GM12878 (cell line): ENCODE results near the gene NTPCR. TPM values are rescaled to one million over a fixed set of nuclear protein-coding genes. Genes with fewer than 3 reads are reported as not detected.
"Not testable (repeated sequence)": the region's sequence is repeated elsewhere in the genome, so short reads cannot be mapped to it uniquely, and the experiment has no call there.

Source experiments
- ATAC-seq: fragments of 200-7000 bp; cut with Tn5 transposase; 3 replicates; pipeline ENCODE4 v1.9.1; 2020; ENCODE audit warnings: mild to moderate bottlenecking, moderate library complexity
- BruUV-seq: library from RNA; stranded (reverse); fragments of 400-500 nt; replicated peaks from 2 replicates; lab custom pipeline; 2021; lab: Mats Ljungman, UMichigan
- CTCF ChIA-PET: fragments of 300-600 bp; sonication (Branson Sonifier 250); formaldehyde crosslinking; extraction: SDS; loops from one replicate; lab custom pipeline; 2021; ENCODE audit warnings: inconsistent platforms; lab: Yijun Ruan, JAX
- POLR2A ChIA-PET: fragments of 350-600 bp; formaldehyde crosslinking; extraction: SDS; loops from one replicate; lab custom pipeline; 2021; ENCODE audit warnings: inconsistent platforms; lab: Charles Lee
- RAD21 ChIA-PET: fragments of 300-600 bp; sonication (Branson Sonifier 250); formaldehyde crosslinking; loops from one replicate; lab custom pipeline; 2023; ENCODE audit warnings: antibody characterized with exemption; ENCODE audit not compliant: unreplicated experiment; lab: Charles Lee
- SMC1A ChIA-PET: fragments of 300-600 bp; sonication (Branson Sonifier 250); formaldehyde crosslinking; loops from one replicate; lab custom pipeline; 2023; ENCODE audit not compliant: unreplicated experiment, uncharacterized antibody; lab: Charles Lee
- DNase-seq: peaks from one replicate; pipeline ENCODE4 v3.0.0-alpha.2; 2011; ENCODE audit warnings: low read depth, low spot score
- FAIRE-seq: peaks from 3 replicates; lab custom pipeline; 2011; peaks lifted over from hg19 to GRCh38; lab: Jason Lieb, UNC
- H2AFZ ChIP-seq: 2 replicates; pipeline ENCODE4 v1.6.0; 2011; ENCODE audit warnings: low read depth, low read length, control low read depth; ENCODE audit not compliant: control insufficient read depth
- H3K27ac ChIP-seq: 2 replicates; pipeline ENCODE4 v1.5.1; 2011; ENCODE audit warnings: control low read depth; ENCODE audit not compliant: control insufficient read depth, insufficient read depth
- H3K27me3 ChIP-seq, 2 experiments: replicated peaks in 1 of 2; 2 replicates each; pipeline versions ENCODE4 v1.6.0 to v1.6.1; 2011; ENCODE audit warnings: low read length in 1 of 2; ENCODE audit not compliant: control insufficient read depth in 2 of 2, insufficient read depth in 2 of 2
- H3K36me3 ChIP-seq, 2 experiments: 2 replicates each; pipeline ENCODE4 v1.5.1; 2011; ENCODE audit warnings: low read length in 1 of 2; ENCODE audit not compliant: control insufficient read depth in 2 of 2, insufficient read depth in 2 of 2
- H3K4me1 ChIP-seq: 2 replicates; pipeline ENCODE4 v1.6.1; 2011; ENCODE audit warnings: mild to moderate bottlenecking, low read length, moderate library complexity, mixed read lengths; ENCODE audit not compliant: control insufficient read depth, insufficient read depth
- H3K4me2 ChIP-seq: 2 replicates; pipeline ENCODE4 v1.6.0; 2011; ENCODE audit warnings: control low read depth; ENCODE audit not compliant: control insufficient read depth, insufficient read depth
- H3K4me3 ChIP-seq: fragments of 200-600 bp; sonication (generic); 2 replicates; pipeline ENCODE4 v1.5.1; 2016
- H3K79me2 ChIP-seq: 2 replicates; pipeline ENCODE4 v1.6.0; 2011; ENCODE audit warnings: low read length; ENCODE audit not compliant: control insufficient read depth, insufficient read depth
- H3K9ac ChIP-seq: 2 replicates; pipeline ENCODE4 v1.8.0; 2011; ENCODE audit warnings: low read length, control low read depth, mixed read lengths; ENCODE audit not compliant: control insufficient read depth, insufficient read depth
- H3K9me3 ChIP-seq: replicated peaks from 3 replicates; pipeline ENCODE4 v1.5.1; 2011; ENCODE audit warnings: mild to moderate bottlenecking, low read length; ENCODE audit not compliant: control insufficient read depth, insufficient read depth
- H4K20me1 ChIP-seq: 2 replicates; pipeline ENCODE4 v1.6.0; 2011; ENCODE audit not compliant: control insufficient read depth, insufficient read depth
- CBFB ChIP-seq: IDR thresholded peaks from 2 replicates; pipeline ENCODE4 v1.6.1; 2016; ENCODE audit warnings: antibody characterized with exemption, low read depth
- IKZF1 ChIP-seq: fragments of 450-650 bp; conservative IDR thresholded peaks from 2 replicates; pipeline ENCODE4 v1.6.1; 2017; ENCODE audit warnings: antibody characterized with exemption, mild to moderate bottlenecking
- MLLT1 ChIP-seq: fragments of 450-650 bp; IDR thresholded peaks from 2 replicates; pipeline ENCODE4 v1.6.1; 2016; ENCODE audit warnings: mild to moderate bottlenecking
- NR2F1 ChIP-seq: fragments of 450-650 bp; conservative IDR thresholded peaks from 2 replicates; pipeline ENCODE4 v1.6.1; 2017; ENCODE audit warnings: mild to moderate bottlenecking
- RBBP5 ChIP-seq: fragments of 200-600 bp; sonication (generic); conservative IDR thresholded peaks from 2 replicates; pipeline ENCODE4 v1.6.1; 2016
- RUNX3 ChIP-seq: IDR thresholded peaks from 2 replicates; pipeline ENCODE4 v1.6.1; 2012; ENCODE audit warnings: low read length, inconsistent platforms
- TARDBP ChIP-seq: IDR thresholded peaks from 2 replicates; pipeline ENCODE4 v1.6.1; 2016; ENCODE audit warnings: borderline replicate concordance
- WGBS: methylation state at CpG from one replicate; pipeline ENCODE4 v1.1.6; 2016; ENCODE audit warnings: low lambda C conversion rate; ENCODE audit not compliant: insufficient replicate concordance, insufficient coverage; ENCODE audit errors: missing lambda C conversion rate; 5-methylcytosine and 5-hydroxymethylcytosine counted together
- in situ Hi-C: fragments of 300-500 bp; cut with MboI; formaldehyde crosslinking; loops from 9 replicates; pipeline ENCODE4 v1.14.3; 2018; ENCODE audit warnings: mixed read lengths
- intact Hi-C: fragments of 100-400 bp; cut with micrococcal nuclease; formaldehyde crosslinking; loops from one replicate; pipeline ENCODE4 v1.14.2; 2022; ENCODE audit not compliant: unreplicated experiment
- polyA plus RNA-seq, 11 experiments: library from polyadenylated mRNA; depleted of rRNA in 4 of 11; unstranded in 6 of 11; stranded (reverse) in 5 of 11; fragments of >200 nt; fragmentation: Nextera tagmentation in 4 of 11; fragmentation: Illumina TruSeq in 1 of 11; extraction: Ambion mirVana in 4 of 11; extraction: Trizol in 1 of 11; gene quantifications; 1 replicate in 1 of 11; 2 replicates in 10 of 11; pipeline versions ENCODE4 v1.2.1 to v1.2.3, GENCODE V29; 2011 to 2016; ENCODE audit warnings: inconsistent platforms in 2 of 11, missing spikeins in 2 of 11, low read depth in 1 of 11
- total RNA-seq, 4 experiments: library from RNA; depleted of rRNA in 3 of 4; stranded (reverse); fragments of >200 nt in 3 of 4; fragmentation: Illumina TruSeq in 1 of 4; extraction: Trizol in 1 of 4; gene quantifications; 2 replicates each; pipeline versions ENCODE4 v1.2.1 to v1.2.3, GENCODE V29; 2013 to 2021

The NTPCR gene
- total and polyA plus RNA-seq, 10 of the 15 experiments (the other 5 are each of a cell fraction or from before 2014, with no cell fraction given): 25.4 to 109 (median 56.6) TPM

- no peak for TF ChIP-seq MLLT1
- TF ChIP-seq CBFB: no peak
- TF ChIP-seq IKZF1: no peak
- no peak for TF ChIP-seq RUNX3
- TF ChIP-seq RBBP5: no peak
- TF ChIP-seq NR2F1: no peak
- no peak for TF ChIP-seq TARDBP
- intact Hi-C loops (no loop called here), in situ Hi-C loops (no loop called here)
- FAIRE-seq: no peak
- ATAC-seq: no peak
- ChIA-PET POLR2A (interaction anchor here (0.6 kb wide), 1 partner anchor 13 kb away, joined by 9 read pairs; no protein-coding TSS in a partner anchor), RAD21 (interaction anchor here (1.3 kb wide), 1 partner anchor 16 kb away, joined by 3 read pairs; no protein-coding TSS in a partner anchor), SMC1A (interaction anchor here (0.5 to 1.2 kb wide), 2 partner anchors 24 to 248 kb away, joined by 3 read pairs; no protein-coding TSS in a partner anchor), CTCF (no interaction called here)
- no peaks in the 10 kb centered on the region for H3K9me3 ChIP-seq
- no peaks in the 10 kb centered on the region for H4K20me1 ChIP-seq
- DNase-seq: no peak
- no peak overlapping the region for H2AFZ ChIP-seq
- H3K4me2 ChIP-seq: no peak overlapping the region
- H3K4me1 ChIP-seq: no peaks in the 10 kb centered on the region
- H3K4me3 ChIP-seq: no peak overlapping the region
- H3K79me2 ChIP-seq: no peaks in the 10 kb centered on the region
- BruUV-seq: no TSS peak
- H3K27me3 ChIP-seq: no peaks in the 10 kb centered on the region
- 83% methylated on average over 16 of the region's 16 CpGs for WGBS
- H3K9ac ChIP-seq: no peak overlapping the region
- H3K36me3 ChIP-seq: no peaks in the 10 kb centered on the region
- no peak overlapping the region for H3K27ac ChIP-seq
Measured at GRCh38 chr1:232999956-233000625, 49.7 kb downstream of the NTPCR start.

DNA sequence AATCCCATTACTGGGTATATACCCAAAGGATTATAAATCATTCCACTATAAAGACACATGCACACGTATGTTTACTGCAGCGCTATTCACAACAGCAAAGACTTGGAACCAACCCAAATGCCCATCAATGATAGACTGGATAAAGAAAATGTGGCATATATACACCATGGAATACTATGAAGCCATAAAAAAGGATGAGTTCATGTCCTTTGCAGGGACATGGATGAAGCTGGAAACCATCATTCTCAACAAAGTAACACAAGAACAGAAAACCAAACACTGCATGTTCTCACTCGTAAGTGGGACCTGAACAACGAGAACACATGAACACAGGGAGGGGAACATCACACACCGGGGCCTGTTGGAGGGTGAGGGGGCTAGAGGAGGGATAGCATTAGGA lies 53.2 kb downstream of the NTPCR start:
- intact Hi-C loops, SMC1A ChIA-PET, BruUV-seq, CTCF ChIA-PET, H3K4me2 ChIP-seq, H3K9me3 ChIP-seq, in situ Hi-C loops, H3K36me3 ChIP-seq, H3K27me3 ChIP-seq, H3K4me3 ChIP-seq, POLR2A ChIA-PET, H2AFZ ChIP-seq, H3K27ac ChIP-seq, ATAC-seq, H3K4me1 ChIP-seq, RAD21 ChIA-PET, FAIRE-seq, H4K20me1 ChIP-seq, H3K79me2 ChIP-seq, H3K9ac ChIP-seq, DNase-seq: not testable (repeated sequence)
- 93% methylated on average over 5 of the region's 5 CpGs for WGBS
